DND-41 (cell line): Measurements from ENCODE around the gene BPIFB1.

Source experiments
- ATAC-seq: fragments of 200-7000 bp; cut with Tn5 transposase; 3 replicates; pipeline ENCODE4 v1.9.1; 2021; ENCODE audit warnings: low read depth; ENCODE audit not compliant: insufficient read depth
- DNase-seq: peaks from one replicate; pipeline ENCODE4 v3.0.0-alpha.2; 2020
- H2AFZ ChIP-seq: 2 replicates; pipeline ENCODE4 v1.6.0; 2012; ENCODE audit warnings: low read depth, low read length
- H3K27ac ChIP-seq: 2 replicates; pipeline ENCODE4 v1.5.1; 2012; ENCODE audit warnings: low read length, inconsistent platforms
- H3K27me3 ChIP-seq: fragments of 200-600 bp; sonication (generic); 2 replicates; pipeline ENCODE4 v1.6.0; 2012; ENCODE audit warnings: low read length, mild to moderate bottlenecking, inconsistent platforms; ENCODE audit not compliant: insufficient read depth, poor library complexity
- H3K36me3 ChIP-seq: 2 replicates; pipeline ENCODE4 v1.5.1; 2012; ENCODE audit warnings: low read length, inconsistent platforms; ENCODE audit not compliant: insufficient read depth
- H3K4me1 ChIP-seq: 2 replicates; pipeline ENCODE4 v1.5.1; 2012; ENCODE audit warnings: mild to moderate bottlenecking, low read length; ENCODE audit not compliant: insufficient read depth
- H3K4me2 ChIP-seq: 2 replicates; pipeline ENCODE4 v1.6.0; 2012; ENCODE audit warnings: mild to moderate bottlenecking, moderate library complexity, low read length, inconsistent platforms; ENCODE audit not compliant: insufficient read depth
- H3K4me3 ChIP-seq, 2 experiments: fragments of 200-600 bp in 1 of 2; shearing (Covaris generic) in 1 of 2; 2 replicates each; pipeline ENCODE4 v1.5.1; 2012 to 2016; ENCODE audit warnings: inconsistent platforms in 2 of 2, low read length in 2 of 2, mild to moderate bottlenecking in 2 of 2, low read depth in 1 of 2, moderate library complexity in 1 of 2
- H3K79me2 ChIP-seq: 2 replicates; pipeline ENCODE4 v1.6.0; 2012; ENCODE audit warnings: low read length, inconsistent platforms; ENCODE audit not compliant: insufficient read depth
- H3K9ac ChIP-seq: 2 replicates; pipeline ENCODE4 v1.6.0; 2012; ENCODE audit warnings: low read depth, mild to moderate bottlenecking, inconsistent platforms, low read length, moderate library complexity
- H3K9me3 ChIP-seq: 2 replicates; pipeline ENCODE4 v1.5.1; 2012; ENCODE audit warnings: low read length, moderate library complexity, mild to moderate bottlenecking, inconsistent platforms; ENCODE audit not compliant: insufficient read depth, severe bottlenecking
- H4K20me1 ChIP-seq: 2 replicates; pipeline ENCODE4 v1.6.0; 2012; ENCODE audit warnings: low read length; ENCODE audit not compliant: insufficient read depth
- EZH2 ChIP-seq: IDR thresholded peaks from 3 replicates; pipeline ENCODE4 v1.6.1; 2012; ENCODE audit warnings: borderline replicate concordance, low read depth, mild to moderate bottlenecking, moderate library complexity, low read length, inconsistent platforms; ENCODE audit not compliant: severe bottlenecking
- TF ChIP-seq, protein P1 (sequence below): IDR thresholded peaks from 2 replicates; pipeline ENCODE4 v1.5.1; 2012; ENCODE audit warnings: borderline replicate concordance, low read length, moderate library complexity, mild to moderate bottlenecking; ENCODE audit not compliant: poor library complexity, severe bottlenecking; ENCODE audit errors: extremely low read depth

BPIFB1 gene

GRCh38 chr20:33337531-33338165 is 54.6 kb downstream of the BPIFB1 start:
- Histone ChIP-seq H3K4me1 (peaks cover 25% of the 10 kb centered on the region), H3K36me3 (no peaks in the 10 kb centered on the region), H3K27ac (peak overlapping the region; percentile 40; the same call in 1 of the 2 replicates), H3K9ac (no peak overlapping the region), H3K4me3 (no peak overlapping the region), H2AFZ (0 out of 2 replicates have a peak overlapping the region, but pooled peaks have one; percentile 7), H3K27me3 (no peaks in the 10 kb centered on the region), H3K9me3 (no peaks in the 10 kb centered on the region), H3K79me2 (no peaks in the 10 kb centered on the region), H3K4me2 (no peak overlapping the region), H4K20me1 (no peaks in the 10 kb centered on the region)
- peak; percentile 45 for DNase-seq
- ATAC-seq, result peak; percentile 82
- TF ChIP-seq, protein P1, sequence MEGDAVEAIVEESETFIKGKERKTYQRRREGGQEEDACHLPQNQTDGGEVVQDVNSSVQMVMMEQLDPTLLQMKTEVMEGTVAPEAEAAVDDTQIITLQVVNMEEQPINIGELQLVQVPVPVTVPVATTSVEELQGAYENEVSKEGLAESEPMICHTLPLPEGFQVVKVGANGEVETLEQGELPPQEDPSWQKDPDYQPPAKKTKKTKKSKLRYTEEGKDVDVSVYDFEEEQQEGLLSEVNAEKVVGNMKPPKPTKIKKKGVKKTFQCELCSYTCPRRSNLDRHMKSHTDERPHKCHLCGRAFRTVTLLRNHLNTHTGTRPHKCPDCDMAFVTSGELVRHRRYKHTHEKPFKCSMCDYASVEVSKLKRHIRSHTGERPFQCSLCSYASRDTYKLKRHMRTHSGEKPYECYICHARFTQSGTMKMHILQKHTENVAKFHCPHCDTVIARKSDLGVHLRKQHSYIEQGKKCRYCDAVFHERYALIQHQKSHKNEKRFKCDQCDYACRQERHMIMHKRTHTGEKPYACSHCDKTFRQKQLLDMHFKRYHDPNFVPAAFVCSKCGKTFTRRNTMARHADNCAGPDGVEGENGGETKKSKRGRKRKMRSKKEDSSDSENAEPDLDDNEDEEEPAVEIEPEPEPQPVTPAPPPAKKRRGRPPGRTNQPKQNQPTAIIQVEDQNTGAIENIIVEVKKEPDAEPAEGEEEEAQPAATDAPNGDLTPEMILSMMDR, result no peak
- TF ChIP-seq EZH2, result no peak

- H3K79me2 ChIP-seq, result no peaks in the 10 kb centered on the region
- TF ChIP-seq, protein P1, result no peak
- no peak for TF ChIP-seq EZH2
- ATAC-seq (no peak), DNase-seq (no peak)
- H3K4me3 ChIP-seq, result no peak overlapping the region
- H2AFZ ChIP-seq, result 0 out of 2 replicates have a peak overlapping the region, but pooled peaks have one; percentile 2
- H3K27me3 ChIP-seq, result no peaks in the 10 kb centered on the region
- peak overlapping the region; percentile 40; the same call in 1 of the 2 replicates for H3K27ac ChIP-seq
- no peaks in the 10 kb centered on the region; the same call in 1 of the 2 replicates for H4K20me1 ChIP-seq
- H3K4me1 ChIP-seq, result peaks cover 25% of the 10 kb centered on the region
- H3K9me3 ChIP-seq, result no peaks in the 10 kb centered on the region
- no peaks in the 10 kb centered on the region for H3K36me3 ChIP-seq
- H3K9ac ChIP-seq, result no peak overlapping the region
- H3K4me2 ChIP-seq, result no peak overlapping the region
Measured at GRCh38 chr20:33338467-33339258, 55.6 kb downstream of the BPIFB1 start.

- DNase-seq (no peak), ATAC-seq (no peak)
- TF ChIP-seq EZH2, result no peak
- TF ChIP-seq, protein P1, result no peak
- no peaks in the 10 kb centered on the region for H3K27me3 ChIP-seq
- H3K9me3 ChIP-seq, result no peaks in the 10 kb centered on the region
- H3K79me2 ChIP-seq, result no peaks in the 10 kb centered on the region
- no peak overlapping the region for H3K27ac ChIP-seq
- H3K36me3 ChIP-seq, result no peaks in the 10 kb centered on the region
- H3K9ac ChIP-seq, result no peak overlapping the region
- no peak overlapping the region for H2AFZ ChIP-seq
- H3K4me2 ChIP-seq, result no peak overlapping the region
- no peaks in the 10 kb centered on the region; the same call in 1 of the 2 replicates for H4K20me1 ChIP-seq
- H3K4me1 ChIP-seq, result peaks cover 25% of the 10 kb centered on the region
- H3K4me3 ChIP-seq, result no peak overlapping the region
Measured at GRCh38 chr20:33339515-33340058, 56.6 kb downstream of the BPIFB1 start.
